Testis (tissue), 2 donors: Measurements from ENCODE around the gene CLEC2L.

ENCODE experiments used
- POLR2A ChIP-seq: fragments of 450-650 bp; IDR thresholded peaks from one replicate; pipeline ENCODE4 v1.6.1; 2017; ENCODE audit warnings: antibody characterized with exemption, mild to moderate bottlenecking, moderate library complexity
- TF ChIP-seq, protein P1 (sequence below), 3 experiments: fragments of 450-650 bp in 2 of 3; fragments of 200-600 bp in 1 of 3; sonication (generic) in 1 of 3; IDR thresholded peaks; one replicate each; pipeline ENCODE4 v1.5.1; 2016 to 2019; ENCODE audit warnings: antibody characterized with exemption in 3 of 3, mild to moderate bottlenecking in 2 of 3, moderate library complexity in 1 of 3

DNA sequence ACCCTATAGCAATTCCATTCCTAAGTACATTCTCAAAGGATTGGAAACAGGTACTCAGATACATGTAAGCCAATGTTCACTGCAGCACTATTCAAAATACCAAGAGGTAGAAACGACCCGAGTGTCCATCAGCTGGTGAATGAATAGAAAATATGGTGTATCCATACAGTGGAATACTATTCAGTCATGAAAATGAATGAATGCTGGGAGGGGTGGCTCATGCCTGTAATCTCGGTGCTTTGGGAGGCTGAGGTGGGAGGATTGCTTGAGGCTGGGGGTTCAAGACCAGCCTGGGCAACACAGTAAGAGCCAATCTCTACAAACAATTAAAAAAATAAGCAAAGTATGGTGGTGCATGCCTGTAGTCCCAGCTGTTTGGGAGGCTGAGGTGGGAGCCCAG is 62.8 kb downstream of the CLEC2L start:
- TF ChIP-seq, protein P1, sequence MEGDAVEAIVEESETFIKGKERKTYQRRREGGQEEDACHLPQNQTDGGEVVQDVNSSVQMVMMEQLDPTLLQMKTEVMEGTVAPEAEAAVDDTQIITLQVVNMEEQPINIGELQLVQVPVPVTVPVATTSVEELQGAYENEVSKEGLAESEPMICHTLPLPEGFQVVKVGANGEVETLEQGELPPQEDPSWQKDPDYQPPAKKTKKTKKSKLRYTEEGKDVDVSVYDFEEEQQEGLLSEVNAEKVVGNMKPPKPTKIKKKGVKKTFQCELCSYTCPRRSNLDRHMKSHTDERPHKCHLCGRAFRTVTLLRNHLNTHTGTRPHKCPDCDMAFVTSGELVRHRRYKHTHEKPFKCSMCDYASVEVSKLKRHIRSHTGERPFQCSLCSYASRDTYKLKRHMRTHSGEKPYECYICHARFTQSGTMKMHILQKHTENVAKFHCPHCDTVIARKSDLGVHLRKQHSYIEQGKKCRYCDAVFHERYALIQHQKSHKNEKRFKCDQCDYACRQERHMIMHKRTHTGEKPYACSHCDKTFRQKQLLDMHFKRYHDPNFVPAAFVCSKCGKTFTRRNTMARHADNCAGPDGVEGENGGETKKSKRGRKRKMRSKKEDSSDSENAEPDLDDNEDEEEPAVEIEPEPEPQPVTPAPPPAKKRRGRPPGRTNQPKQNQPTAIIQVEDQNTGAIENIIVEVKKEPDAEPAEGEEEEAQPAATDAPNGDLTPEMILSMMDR (IDR thresholded peaks at IDR 0.05), result no peak
- TF ChIP-seq POLR2A, result no peak
